Epidermal melanocyte (primary cell): Measurements from ENCODE around the gene SH3BP2.

ENCODE experiments used
- DNase-seq: peaks from one replicate; pipeline ENCODE4 v3.0.0; 2011; ENCODE audit warnings: low spot score; ENCODE audit not compliant: insufficient read length

The SH3BP2 gene

DNA sequence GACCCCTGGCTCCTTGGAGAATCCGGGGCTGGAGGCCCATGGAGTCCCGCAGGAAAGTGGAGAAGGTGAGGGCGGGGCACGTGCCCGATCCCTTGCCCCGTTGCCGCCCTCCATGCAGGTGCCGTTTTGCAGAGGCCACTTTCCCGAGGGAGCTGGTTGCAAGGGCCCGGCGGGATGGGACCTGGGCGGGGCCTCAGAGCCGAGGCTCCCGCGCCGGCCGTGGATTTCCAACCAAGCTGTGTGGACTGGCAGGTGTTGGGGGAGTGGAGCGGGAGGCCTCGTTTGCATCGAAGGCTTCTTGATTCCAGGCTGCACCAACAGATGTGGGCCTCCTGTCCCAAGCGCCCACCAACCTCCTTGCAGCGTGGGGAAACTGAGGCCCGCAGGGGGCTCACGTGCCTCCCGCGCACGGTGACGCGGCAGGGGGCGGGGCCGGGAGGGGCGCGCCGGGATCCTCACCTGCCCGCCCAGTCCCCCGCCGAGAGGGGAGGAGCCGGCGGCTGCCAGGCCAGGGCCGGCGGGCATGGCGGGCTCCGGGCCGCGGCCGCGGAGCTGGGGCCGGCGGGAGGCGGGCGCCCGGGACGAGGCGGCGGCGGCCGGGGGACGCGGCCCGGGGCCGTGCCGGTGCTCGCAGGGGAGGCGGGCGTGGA lies 24.9 kb downstream of the SH3BP2 start:
- peak; percentile 68 for DNase-seq

DNA sequence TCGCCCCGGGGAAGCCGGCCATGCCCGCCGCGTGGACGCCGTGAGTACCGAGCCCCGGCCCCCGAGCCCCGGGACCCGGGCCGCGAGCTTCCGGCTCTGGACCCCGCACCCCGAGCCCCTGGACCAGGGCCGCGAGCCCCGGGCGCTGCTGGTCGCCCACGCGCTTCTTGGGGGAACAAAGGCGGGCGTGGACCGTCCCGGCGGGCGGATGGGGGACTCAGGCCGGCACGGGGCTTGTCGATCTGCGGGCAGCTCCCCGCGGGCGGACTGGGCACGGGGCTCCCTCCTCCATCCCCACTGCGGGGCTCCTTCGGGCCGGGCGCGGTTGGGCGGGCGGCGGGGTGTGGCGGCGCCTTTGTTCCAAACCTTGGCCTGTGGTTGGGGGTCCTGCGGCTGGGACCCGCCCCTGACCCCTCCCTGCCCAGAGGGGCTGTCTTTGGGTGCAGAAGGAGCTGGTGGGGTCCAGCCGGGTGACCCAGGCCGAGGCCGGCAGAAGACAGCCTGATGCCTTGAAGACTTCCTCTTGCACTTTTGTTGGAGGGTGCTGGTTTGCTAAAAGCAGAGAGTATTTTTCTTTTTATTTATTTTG lies 25.6 kb downstream of the SH3BP2 start:
- DNase-seq, result no peak

DNA sequence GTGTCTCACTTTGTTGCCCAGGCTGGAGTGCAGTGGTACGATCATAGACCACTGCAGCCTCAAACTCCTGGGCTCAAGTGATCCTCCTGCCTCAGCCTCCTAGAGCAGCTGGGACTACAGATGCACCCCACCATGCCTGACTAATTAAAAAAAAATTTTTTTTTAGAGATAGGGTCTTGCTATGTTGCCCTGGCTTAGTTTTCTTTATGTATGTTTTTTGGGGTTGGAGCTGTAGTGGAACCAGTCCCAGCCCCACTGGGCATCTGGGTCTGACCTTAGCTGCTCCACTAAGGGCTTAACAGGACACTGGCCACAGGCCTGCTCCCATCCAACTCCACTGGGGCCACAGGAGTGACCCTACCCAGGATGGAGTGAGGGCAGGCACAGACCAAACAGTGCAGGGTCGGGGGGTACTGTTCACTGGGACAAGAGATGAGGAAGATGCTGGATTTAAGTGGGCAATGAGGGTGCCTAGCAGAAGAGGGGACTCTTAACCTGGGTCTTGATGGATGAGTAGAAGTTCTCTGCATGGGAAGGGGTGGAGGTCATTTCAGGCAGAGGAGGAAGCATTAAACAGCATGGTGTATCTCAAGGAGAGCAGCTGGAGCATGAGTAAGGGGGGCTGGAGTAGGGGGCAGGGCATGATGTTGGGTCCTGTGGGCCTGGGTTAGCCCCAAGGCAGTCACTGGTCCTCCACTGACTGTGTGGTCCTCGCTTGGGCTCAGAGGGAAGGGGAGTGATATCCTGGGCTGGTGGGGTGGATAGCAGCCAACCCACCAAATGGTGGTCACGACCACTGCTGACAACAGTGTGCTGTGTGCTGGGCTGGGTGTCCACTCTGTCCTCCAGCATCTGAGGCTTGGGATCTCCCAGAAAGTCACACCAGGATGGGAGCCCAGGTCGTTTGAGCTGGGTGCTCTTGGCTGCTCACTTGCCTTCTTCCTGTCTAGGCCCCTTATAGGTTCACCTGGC lies 26.6 kb downstream of the SH3BP2 start:
- DNase-seq, result no peak

DNA sequence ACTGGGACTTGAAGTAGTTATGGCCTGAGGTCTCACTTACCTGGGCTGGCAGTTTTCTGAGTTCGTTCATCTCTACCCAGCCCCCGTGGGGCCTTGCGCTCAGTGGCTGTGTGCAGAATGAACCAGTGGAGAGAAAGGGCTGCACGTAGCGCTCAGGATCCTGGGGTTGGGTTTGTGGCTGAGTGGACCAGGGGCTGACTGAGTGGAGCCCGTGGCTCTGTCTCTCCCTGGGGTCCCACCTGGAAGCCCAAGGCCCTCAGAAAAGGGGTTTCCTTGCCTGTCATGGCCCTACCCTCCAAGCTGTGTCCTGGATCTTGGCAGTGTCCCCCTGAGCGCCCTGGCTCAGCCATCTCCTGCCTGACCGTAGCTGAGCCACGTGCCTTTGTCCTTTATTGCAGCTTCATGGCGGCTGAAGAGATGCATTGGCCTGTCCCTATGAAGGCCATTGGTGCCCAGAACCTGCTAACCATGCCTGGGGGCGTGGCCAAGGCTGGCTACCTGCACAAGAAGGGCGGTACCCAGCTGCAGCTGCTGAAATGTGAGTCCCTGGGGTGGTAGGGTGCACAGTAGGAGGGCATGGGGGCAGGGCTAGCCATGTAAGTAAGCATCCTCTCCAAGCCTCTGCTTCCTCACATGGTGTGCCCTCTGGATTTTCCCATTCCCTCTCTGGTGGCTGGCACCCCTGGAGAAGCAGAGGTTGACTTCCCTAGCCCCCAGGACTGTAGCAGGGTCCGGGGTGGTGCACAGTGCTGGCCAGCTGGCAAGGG lies 27.5 kb downstream of the SH3BP2 start:
- DNase-seq, result no peak

DNA sequence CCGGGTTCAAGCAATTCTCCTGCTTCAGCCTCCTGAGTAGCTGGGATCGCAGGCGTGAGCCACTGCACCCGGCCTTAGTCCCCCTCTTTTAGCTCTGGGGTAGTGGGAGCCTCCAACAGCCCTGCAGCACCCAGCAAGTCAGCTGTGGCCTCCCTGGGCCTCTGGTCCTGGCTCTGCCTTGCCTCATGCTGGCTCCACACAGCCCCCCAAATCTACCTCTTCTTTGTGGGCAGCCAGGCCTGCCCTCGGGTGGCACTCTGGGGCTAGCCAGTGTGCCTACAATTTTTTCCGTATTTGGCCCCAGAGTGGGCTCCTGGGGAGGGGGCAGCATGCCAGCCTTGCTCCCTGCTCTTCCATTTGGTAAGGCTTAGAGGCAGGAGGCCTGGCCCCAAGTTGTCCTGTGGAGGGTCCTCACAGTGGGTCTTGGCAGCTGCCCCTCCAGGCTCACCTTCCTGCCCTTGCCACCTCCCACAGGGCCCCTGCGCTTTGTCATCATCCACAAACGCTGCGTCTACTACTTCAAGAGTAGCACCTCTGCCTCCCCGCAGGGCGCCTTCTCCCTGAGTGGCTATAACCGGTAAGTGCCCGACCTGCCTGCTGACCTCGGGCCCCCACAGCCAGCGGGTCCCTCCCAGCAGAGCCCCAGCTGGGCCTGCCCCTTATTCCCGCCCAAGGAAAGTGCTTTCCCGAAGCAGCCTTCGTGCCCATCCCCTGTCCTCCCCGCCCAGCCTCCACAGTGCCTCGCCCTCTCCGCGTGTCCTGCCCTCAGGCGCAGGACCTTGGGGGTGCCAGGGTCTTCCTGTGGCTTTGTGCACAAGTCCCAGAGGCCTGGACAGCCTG lies 29.8 kb downstream of the SH3BP2 start:
- no peak for DNase-seq

- DNase-seq, result no peak
Measured at GRCh38 chr4:2823301-2823670, 30.4 kb downstream of the SH3BP2 start.

- no peak for DNase-seq
Measured at GRCh38 chr4:2823671-2824328, 30.9 kb downstream of the SH3BP2 start.

DNA sequence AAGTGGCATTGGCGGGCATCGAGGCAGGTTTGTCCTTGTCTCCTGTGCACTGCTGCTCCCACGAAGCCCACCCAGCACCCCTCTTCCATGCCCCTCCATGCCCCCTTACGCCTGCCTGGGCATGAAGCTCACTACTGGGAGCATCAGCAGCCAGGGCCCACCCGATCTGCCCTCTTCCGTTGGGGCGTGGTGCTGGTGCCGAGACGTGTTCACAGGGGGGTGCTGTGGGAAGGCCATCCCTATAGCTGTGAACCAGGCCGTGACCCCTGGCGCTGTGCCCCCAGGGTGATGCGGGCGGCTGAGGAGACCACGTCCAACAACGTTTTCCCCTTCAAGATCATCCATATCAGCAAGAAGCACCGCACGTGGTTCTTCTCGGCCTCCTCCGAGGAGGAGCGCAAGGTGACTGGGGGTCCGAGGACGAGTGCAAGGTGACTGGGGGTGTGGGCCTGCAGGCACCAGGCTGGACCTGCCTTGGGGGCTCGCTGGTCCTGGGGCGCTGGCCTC lies 31.5 kb downstream of the SH3BP2 start:
- no peak for DNase-seq

- DNase-seq, result no peak
Measured at GRCh38 chr4:2824836-2825381, 32.0 kb downstream of the SH3BP2 start.

DNA sequence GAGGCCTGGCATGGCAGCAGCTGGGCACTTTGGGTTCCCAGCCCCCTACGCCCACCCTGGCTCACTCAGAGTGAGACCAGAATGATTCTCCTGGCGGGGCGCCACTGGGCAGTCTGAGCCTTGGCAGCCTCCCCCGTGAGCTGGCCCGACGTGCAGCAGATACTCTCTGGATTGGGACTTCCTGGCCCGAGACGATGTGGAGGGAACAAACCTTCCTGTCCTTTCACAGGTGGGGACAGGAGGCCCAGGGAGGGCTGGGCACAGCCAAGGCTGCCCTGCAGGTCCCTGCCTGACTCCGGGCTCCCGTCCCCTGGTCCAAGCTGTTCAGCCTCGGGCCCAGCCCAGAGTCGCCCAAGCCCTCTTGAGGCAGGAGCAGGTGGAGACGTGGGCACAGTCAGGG lies 32.9 kb downstream of the SH3BP2 start:
- no peak for DNase-seq

DNA sequence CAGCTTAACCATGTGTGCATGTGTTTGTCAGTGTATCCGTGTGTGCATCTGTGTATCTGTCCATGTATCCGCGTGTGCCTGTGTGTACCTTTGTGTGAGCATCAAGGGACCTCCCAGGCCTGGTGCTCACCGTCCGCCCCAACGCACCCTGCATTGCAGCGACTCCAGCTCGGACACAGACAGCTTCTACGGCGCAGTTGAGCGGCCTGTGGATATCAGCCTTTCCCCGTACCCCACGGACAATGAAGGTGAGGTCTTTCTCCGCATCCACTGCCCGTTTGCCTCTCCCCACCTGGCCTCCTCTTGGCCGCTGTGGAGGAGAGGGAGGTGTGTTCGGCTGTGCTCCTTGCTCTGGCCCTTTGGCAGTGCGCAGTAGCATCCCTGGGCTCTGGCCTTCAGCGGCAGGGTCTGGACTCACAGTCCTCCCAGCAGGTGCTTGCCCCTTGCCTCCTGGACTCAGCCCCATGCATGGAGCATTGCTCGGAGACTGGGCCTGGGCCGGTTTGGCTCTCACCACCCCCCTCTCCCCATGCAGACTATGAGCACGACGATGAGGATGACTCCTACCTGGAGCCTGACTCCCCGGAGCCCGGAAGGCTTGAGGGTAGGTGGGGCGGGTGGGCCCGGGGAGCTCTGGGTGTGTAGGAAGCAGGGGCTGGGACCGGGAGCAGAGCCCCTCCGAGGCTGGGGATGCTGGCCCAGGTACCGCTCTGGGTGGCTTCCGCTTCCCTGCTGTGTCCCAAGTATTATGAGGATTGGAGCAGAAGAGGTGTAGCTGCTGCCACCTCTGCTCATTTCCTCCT lies 34.4 kb downstream of the SH3BP2 start:
- no peak for DNase-seq

- no peak for DNase-seq
Measured at GRCh38 chr4:2827874-2828751, 35.2 kb downstream of the SH3BP2 start.

GRCh38 chr4:2828758-2829181 lies 35.9 kb downstream of the SH3BP2 start:
- DNase-seq, result no peak

DNA sequence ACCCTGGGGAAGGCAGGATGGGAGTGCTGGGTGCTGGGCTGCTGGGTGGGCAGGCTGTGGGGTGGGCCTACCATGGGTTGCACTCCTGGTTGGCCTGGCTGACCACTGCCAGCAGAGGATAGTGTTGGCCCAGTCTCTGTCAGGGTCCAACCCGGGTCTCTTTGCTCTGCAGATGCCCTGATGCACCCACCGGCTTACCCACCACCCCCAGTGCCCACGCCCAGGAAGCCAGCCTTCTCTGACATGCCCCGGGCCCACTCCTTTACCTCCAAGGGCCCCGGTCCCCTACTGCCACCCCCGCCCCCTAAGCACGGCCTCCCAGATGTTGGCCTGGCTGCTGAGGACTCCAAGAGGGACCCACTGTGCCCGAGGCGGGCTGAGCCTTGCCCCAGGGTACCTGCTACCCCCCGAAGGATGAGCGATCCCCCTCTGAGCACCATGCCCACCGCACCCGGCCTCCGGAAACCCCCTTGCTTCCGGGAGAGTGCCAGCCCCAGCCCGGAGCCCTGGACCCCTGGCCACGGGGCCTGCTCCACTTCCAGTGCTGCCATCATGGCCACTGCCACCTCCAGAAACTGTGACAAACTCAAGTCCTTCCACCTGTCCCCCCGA lies 36.5 kb downstream of the SH3BP2 start:
- DNase-seq, result no peak

- DNase-seq, result no peak
Measured at GRCh38 chr4:2829933-2830451, 37.1 kb downstream of the SH3BP2 start.

DNA sequence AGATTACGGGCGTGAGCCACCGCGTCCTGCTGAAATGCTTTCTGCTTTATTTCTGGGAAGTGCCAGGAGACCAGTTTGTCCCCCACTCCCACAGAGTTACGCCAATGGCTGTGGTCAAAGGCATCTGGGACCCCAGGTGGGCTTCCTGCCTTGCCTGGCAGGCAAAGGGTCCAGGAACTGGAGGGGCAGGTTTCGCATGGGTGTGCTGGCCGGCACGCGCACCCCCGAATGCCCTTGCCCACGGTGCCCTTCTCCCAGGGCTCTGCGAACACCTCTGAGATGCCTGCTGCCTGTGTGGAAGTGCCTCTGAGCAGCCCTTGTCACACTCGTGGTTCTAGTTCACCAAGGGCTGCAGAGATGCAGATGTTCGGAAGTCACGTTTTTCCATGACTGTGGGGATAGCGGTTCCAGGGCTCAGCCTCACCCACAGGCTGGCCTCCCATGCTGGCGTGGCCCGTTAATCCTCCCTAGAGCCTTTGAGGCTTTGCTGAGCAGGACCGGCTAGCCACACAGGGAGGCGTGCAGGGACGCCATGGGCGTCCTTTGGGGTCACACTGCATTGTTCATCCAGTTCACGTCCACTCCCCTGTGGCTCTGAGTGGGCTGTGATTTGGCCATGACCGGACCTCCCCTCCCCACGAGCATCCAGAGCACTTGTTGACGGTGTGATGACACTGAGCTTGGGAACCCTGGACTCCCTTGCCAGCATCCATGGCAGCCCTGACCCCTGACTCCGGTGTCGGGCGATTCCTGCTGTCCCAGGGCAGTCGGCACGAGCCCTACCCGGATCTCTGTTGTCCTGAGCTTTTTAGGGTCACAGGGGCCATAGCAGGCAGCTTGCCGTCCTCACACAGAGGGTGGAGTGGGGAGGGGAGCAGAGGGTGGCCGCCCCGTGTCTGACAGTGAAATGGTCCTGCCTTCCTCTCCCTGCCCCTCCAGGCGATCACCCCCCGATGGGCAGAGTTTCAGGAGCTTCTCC lies 38.0 kb downstream of the SH3BP2 start:
- DNase-seq, result no peak
